ENCODE data around the gene HEATR3.
"Not testable (repeated sequence)": the region's sequence is repeated elsewhere in the genome, so short reads cannot be mapped to it uniquely, and the experiment has no call there.

The HEATR3 gene

DNA sequence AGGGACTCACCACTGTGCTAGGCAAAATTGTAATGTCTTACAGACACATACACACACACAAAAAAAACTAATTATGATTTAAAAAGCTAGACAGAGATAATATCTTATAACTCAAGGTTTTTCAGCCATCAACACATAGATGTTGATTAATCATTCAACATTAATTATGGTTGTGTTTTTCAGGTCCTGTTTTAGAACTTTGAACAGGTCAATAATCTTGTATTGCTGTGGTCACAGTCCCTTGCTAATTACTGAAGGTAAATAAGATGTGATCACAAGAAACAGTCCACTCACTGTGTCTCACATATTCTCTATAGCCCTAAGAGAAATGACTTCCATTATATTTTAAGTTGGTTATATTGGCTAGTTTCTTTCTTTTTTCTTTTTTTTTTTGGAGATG lies 54.9 kb downstream of the HEATR3 start:
- H3K4me3 ChIP-seq (ENCODE audit: low read depth, low read length): no peak overlapping the region
- DNase-seq (ENCODE audit: low read depth): no peak
- TF ChIP-seq CTCF (IDR thresholded peaks at IDR 0.05; ENCODE audit: low read depth, low read length, missing control alignments): no peak

GRCh38 chr16:50121278-50121677 lies 55.5 kb downstream of the HEATR3 start:
- no peak overlapping the region; the same call in 1 of the 2 replicates for H3K4me3 ChIP-seq (ENCODE audit: low read depth, low read length)
- DNase-seq (ENCODE audit: low read depth): peak; percentile 49
- TF ChIP-seq CTCF (IDR thresholded peaks at IDR 0.05; ENCODE audit: low read depth, low read length, missing control alignments): no peak

DNA sequence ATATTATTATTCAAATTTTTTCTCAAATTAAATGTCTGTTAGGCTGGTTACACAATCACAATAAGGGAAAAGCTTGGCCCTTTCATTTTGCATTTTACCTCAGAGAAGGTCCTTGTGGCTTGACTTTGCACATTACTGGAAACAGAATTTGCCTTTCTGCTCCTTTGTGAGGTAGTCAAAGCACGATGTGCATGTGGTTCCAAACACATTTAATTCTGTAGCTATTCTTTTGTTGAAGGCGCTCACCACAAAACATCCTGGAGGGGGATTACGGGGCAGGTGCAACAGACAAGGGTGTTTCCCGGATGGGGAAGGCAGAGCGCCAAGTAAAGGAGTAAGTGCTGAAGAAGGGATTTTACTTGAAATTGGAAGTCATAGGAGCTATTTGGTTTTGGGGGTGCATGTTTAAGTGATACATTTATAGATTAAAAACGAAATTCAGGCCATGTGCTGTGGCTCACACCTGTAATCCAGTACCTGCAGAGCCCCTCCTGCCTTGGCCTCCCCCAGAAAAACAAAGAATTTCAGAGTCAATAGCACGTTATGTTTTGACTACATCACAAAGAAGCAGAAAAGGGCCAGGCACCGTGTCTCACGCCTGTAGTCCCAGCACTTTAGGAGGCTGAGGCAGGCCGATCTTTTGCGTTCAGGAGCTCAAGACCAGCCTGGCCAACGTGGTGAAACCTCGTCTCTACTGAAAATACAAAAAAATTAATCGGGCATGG lies 56.1 kb downstream of the HEATR3 start:
- H3K4me3 ChIP-seq (ENCODE audit: low read depth, low read length): peak overlapping the region; percentile 9; the same call in 1 of the 2 replicates
- DNase-seq (ENCODE audit: low read depth): peak; percentile 65
- TF ChIP-seq CTCF (IDR thresholded peaks at IDR 0.05; ENCODE audit: low read depth, low read length, missing control alignments): no peak

- no peak overlapping the region for H3K4me3 ChIP-seq (ENCODE audit: low read depth, low read length)
- DNase-seq (ENCODE audit: low read depth): no peak
- TF ChIP-seq CTCF (IDR thresholded peaks at IDR 0.05; ENCODE audit: low read depth, low read length, missing control alignments): no peak
Measured at GRCh38 chr16:50123417-50123816, 57.6 kb downstream of the HEATR3 start.

DNA sequence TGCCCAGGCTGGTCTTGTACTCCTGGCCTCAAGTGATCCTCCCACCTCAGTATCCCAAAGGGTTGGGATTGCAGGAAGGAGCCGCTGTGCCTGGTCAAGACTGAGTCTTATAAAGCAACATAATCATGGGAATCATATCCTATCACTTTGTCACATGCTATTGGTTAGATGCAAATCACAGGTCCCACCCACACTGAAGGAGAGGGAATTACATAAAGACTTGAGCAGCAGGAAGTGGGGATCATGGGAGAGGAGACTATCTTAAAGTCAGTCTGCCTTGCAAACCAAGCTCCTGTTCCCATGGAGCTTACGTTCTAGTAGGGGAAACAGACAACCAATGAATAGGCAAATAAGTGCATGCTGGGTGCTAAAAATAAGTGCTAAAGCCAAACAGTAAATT lies 59.0 kb downstream of the HEATR3 start:
- DNase-seq (ENCODE audit: low read depth): no peak
- no peak for TF ChIP-seq CTCF (IDR thresholded peaks at IDR 0.05; ENCODE audit: low read depth, low read length, missing control alignments)
- H3K4me3 ChIP-seq (ENCODE audit: low read depth, low read length): no peak overlapping the region

DNA sequence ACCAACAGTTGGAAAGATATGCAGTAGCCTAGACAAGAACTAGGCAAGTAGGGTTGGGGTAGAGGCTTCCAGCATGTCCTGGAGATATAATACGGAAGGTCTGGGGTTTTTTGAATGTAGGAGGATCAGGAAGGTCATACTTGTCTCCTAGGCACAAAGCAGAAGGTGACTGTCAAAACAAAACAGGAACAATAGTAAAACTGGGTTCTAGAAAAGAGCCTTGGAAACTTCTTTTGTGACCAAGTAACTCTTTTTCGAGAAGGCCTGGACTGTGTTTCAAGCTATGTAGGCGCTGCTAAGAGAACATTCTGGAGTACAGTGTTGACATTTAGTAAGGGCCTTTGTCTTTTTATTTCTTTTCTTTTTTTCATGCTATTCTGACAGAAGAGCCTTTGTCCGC lies 60.4 kb downstream of the HEATR3 start:
- no peak for DNase-seq (ENCODE audit: low read depth)
- H3K4me3 ChIP-seq (ENCODE audit: low read depth, low read length): no peak overlapping the region
- no peak for TF ChIP-seq CTCF (IDR thresholded peaks at IDR 0.05; ENCODE audit: low read depth, low read length, missing control alignments)

DNA sequence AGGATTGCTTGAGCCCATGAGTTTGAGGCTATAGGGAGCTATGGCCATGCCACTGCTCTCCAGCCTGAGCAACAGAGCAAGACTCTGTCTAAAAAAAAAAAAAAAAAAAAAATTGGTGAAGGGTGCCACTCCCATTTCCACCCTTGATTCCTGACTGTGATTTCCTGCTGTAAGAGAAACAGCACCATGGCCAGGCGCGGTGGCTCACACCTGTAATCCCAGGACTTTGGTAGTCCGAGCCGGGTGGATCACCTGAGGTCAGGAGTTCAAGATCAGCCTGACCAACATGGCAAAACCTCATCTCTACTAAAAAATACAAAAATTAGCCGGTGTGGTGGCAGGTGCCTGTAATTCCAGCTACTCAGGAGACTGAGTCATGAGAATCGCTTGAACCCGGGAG lies 66.8 kb downstream of the HEATR3 start:
- not testable (repeated sequence) for DNase-seq (ENCODE audit: low read depth); H3K4me3 ChIP-seq (ENCODE audit: low read depth, low read length)
